Thyroid gland (tissue), 4 donors: ENCODE data around the gene TELO2. TPM values are rescaled to one million over a fixed set of nuclear protein-coding genes. Genes with fewer than 3 reads are reported as not detected.

Experiments used
- DNase-seq, 2 donors: peaks; one replicate each; pipeline ENCODE4 v3.0.0-alpha.2; 2019
- H3K27ac ChIP-seq, 3 donors: fragments of 200-600 bp; sonication (generic); 1 replicate in 2 of 3; 2 replicates in 1 of 3; pipeline ENCODE4 v1.5.1; 2016 to 2019; ENCODE audit warnings: mild to moderate bottlenecking in 1 of 3, moderate library complexity in 1 of 3
- H3K27me3 ChIP-seq: fragments of 200-600 bp; sonication (generic); one replicate; pipeline ENCODE4 v1.5.1; 2019
- H3K36me3 ChIP-seq, 2 donors: fragments of 200-600 bp; sonication (generic); one replicate each; pipeline ENCODE4 v1.5.1; 2016 to 2019
- H3K4me1 ChIP-seq, 2 donors: fragments of 200-600 bp; sonication (generic); one replicate each; pipeline ENCODE4 v1.5.1; 2017 to 2019
- H3K4me3 ChIP-seq, 3 donors: fragments of 200-600 bp; sonication (generic); replicated peaks in 1 of 3; 1 replicate in 2 of 3; 2 replicates in 1 of 3; pipeline ENCODE4 v1.5.1; 2016; ENCODE audit warnings: mild to moderate bottlenecking in 1 of 3
- H3K9me3 ChIP-seq: fragments of 200-600 bp; sonication (generic); one replicate; pipeline ENCODE4 v1.5.1; 2017
- CTCF ChIP-seq, 6 experiments: fragments of 200-600 bp in 3 of 6; fragments of 450-650 bp in 3 of 6; sonication (generic) in 3 of 6; IDR thresholded peaks; one replicate each; pipeline ENCODE4 v1.5.1; 2016 to 2019; ENCODE audit warnings: antibody characterized with exemption in 6 of 6, mild to moderate bottlenecking in 2 of 6, inconsistent platforms in 1 of 6, moderate library complexity in 1 of 6
- POLR2A ChIP-seq, 2 donors: fragments of 450-650 bp; IDR thresholded peaks; one replicate each; pipeline ENCODE4 v1.6.1; 2017; ENCODE audit warnings: antibody characterized with exemption in 2 of 2, mild to moderate bottlenecking in 2 of 2, moderate library complexity in 1 of 2
- WGBS, 2 donors: methylation state at CpG; one replicate each; pipeline ENCODE4 v1.1.5; 2017; 5-methylcytosine and 5-hydroxymethylcytosine counted together
- intact Hi-C: fragments of 100-400 bp; cut with DNase I; formaldehyde crosslinking; loops from one replicate; pipeline ENCODE4 v1.15.1; 2023
- total RNA-seq, 4 donors: library from RNA; depleted of rRNA; stranded (reverse); fragments of >200 nt; gene quantifications; one replicate each; pipeline ENCODE4 v1.2.3, GENCODE V29; 2016

TELO2 gene
- total RNA-seq, 4 donors from 2014 or later = 12.5 to 19.4 (median 12.8) TPM

GRCh38 chr16:1506494-1507213 lies 13.5 kb downstream of the TELO2 start:
- no peak overlapping the region for H3K27ac ChIP-seq
- H3K36me3 ChIP-seq = peaks cover 21 to 25% of the 10 kb centered on the region in 2 donors
- intact Hi-C loops = no loop called here
- H3K4me3 ChIP-seq = no peak overlapping the region
- H3K27me3 ChIP-seq = no peaks in the 10 kb centered on the region
- no peaks in the 10 kb centered on the region for H3K9me3 ChIP-seq
- TF ChIP-seq POLR2A (IDR thresholded peaks at IDR 0.05) (no peak), CTCF (IDR thresholded peaks at IDR 0.05) (no peak)
- H3K4me1 ChIP-seq = peaks cover 0 to 7% of the 10 kb centered on the region in 2 donors
- no peak for DNase-seq
- WGBS, 2 donors = 92 to 94% methylated on average over 17 to 24 of the region's 37 CpGs

GRCh38 chr16:1508494-1509187 lies 15.5 kb downstream of the TELO2 start:
- 84 to 94% methylated on average over 14 to 22 of the region's 24 CpGs for WGBS, 2 donors
- Histone ChIP-seq H3K27me3 (no peaks in the 10 kb centered on the region), H3K4me3 (no peak overlapping the region), H3K9me3 (no peaks in the 10 kb centered on the region), H3K27ac (peak overlapping the region in 2 of 3 donors; percentile 10 to 43), H3K36me3 (peaks cover 7 to 9% of the 10 kb centered on the region in 2 donors), H3K4me1 (peaks cover 0 to 7% of the 10 kb centered on the region in 2 donors)
- intact Hi-C loops = no loop called here
- no peak for DNase-seq
- TF ChIP-seq CTCF (IDR thresholded peaks at IDR 0.05) (no peak), POLR2A (IDR thresholded peaks at IDR 0.05) (no peak)

DNA sequence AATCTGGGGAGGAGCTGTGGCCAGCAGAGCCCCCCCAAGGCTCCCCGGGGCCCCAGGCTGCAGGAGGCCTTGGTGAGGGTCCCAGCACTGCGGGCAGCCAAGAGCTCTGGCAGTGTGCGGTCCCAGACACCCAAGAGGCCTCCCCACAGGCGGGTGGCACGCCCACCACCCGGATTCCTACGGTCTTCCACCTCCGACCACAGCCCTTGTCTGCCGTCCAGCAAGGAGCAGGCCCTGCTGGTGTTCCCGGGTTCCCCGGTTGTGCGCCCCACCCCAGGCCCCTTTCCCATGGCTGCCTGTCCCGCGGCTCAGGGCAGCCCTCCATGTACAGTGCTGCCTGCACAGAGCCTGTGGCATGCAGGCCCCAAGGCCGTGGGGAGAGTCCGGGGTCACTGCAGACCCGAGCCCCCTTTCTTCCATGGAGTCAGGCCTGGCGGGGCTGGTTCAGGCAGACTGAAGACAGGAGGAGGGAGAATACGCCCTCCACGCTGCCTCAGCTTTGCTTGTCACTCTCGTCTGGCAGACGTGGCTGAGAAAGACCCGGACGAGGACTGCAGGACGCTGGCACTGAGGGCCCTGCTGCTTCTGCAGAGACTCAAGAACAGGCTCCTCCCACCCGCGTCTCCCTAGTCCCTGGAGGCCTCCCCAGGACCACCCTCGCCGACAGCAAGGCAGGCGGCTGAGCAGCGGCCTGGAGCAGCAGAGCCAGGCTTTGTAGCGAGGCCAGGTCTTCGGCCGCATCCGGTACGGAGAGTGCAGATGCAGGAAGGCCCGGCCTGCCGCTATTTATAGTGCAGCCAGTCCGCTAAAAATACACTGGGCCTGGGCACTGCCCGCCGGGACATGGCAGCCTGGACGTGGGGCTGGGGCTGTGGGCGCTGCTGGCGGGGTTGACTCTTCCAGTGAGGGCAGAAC lies 16.4 kb downstream of the TELO2 start:
- Histone ChIP-seq H3K4me3 (no peak overlapping the region), H3K36me3 (peaks cover 7 to 14% of the 10 kb centered on the region in 2 donors), H3K27ac (peak overlapping the region in 2 of 3 donors; percentile 10 to 61), H3K9me3 (no peaks in the 10 kb centered on the region), H3K27me3 (no peaks in the 10 kb centered on the region), H3K4me1 (peaks cover 0 to 7% of the 10 kb centered on the region in 2 donors)
- no peak for TF ChIP-seq CTCF (IDR thresholded peaks at IDR 0.05)
- peak in 1 of 2 donors; percentile 17 for TF ChIP-seq POLR2A (IDR thresholded peaks at IDR 0.05)
- WGBS, 2 donors = 85 to 86% methylated on average over 20 to 29 of the region's 44 CpGs
- intact Hi-C loops = no loop called here
- peak in 1 of 2 donors; percentile 20 for DNase-seq

DNA sequence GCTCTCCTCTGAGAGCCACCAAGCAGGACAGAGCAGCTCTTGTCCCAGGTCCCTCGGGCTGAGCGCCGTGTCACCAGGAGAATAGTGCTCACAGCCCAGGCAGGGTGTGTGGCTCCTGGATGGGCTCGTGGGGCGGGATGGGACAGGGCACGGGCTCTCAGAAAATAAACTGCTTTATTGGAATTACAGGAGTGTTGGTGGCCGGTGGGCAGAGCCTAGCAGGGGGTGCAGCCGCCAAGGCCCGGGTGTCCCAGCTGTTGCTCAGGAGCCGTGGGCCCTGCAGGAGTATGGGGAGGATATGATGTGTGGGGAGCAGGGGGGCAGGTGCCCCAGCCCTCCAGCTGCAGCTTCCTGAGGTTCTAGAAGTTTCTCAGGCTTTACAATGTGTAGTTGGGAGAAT lies 17.1 kb downstream of the TELO2 start:
- Histone ChIP-seq H3K9me3 (no peaks in the 10 kb centered on the region), H3K4me3 (no peak overlapping the region), H3K36me3 (peaks cover 7 to 14% of the 10 kb centered on the region in 2 donors), H3K27me3 (no peaks in the 10 kb centered on the region), H3K27ac (peak overlapping the region in 1 of 3 donors; percentile 61), H3K4me1 (peaks cover 0 to 7% of the 10 kb centered on the region in 2 donors)
- intact Hi-C loops = no loop called here
- DNase-seq = no peak
- WGBS, 2 donors = 79 to 95% methylated on average over 7 to 10 of the region's 10 CpGs
- TF ChIP-seq CTCF (IDR thresholded peaks at IDR 0.05) (no peak), POLR2A (IDR thresholded peaks at IDR 0.05) (no peak)
